Cardiac muscle cell (in vitro differentiated cells and primary cell): ENCODE measurements around the gene CACNB3. TPM values are rescaled to one million over a fixed set of nuclear protein-coding genes. Genes with fewer than 3 reads are reported as not detected.
A peak's percentile ranks its signal among the peaks of the same experiment; 100 is the strongest.

Experiments
- DNase-seq, 2 donors: peaks; one replicate each; pipeline versions ENCODE4 v3.0.0 to v3.0.0-alpha.2; 2010 to 2017; ENCODE audit warnings: low read depth in 1 of 2, low spot score in 1 of 2
- H3K27ac ChIP-seq: fragments of 200-600 bp; sonication (generic); 2 replicates; pipeline ENCODE4 v1.5.1; 2016
- H3K27me3 ChIP-seq: fragments of 200-600 bp; sonication (generic); 2 replicates; pipeline ENCODE4 v1.6.0; 2016; ENCODE audit warnings: control low read depth
- H3K36me3 ChIP-seq: fragments of 200-600 bp; sonication (generic); 2 replicates; pipeline ENCODE4 v1.5.1; 2016; ENCODE audit warnings: control low read depth
- H3K4me1 ChIP-seq: fragments of 200-600 bp; sonication (generic); 2 replicates; pipeline ENCODE4 v1.8.1; 2017; ENCODE audit warnings: low read depth, mild to moderate bottlenecking, mixed run types
- H3K4me3 ChIP-seq: fragments of 200-600 bp; sonication (generic); 2 replicates; pipeline ENCODE4 v1.5.1; 2016; ENCODE audit warnings: mild to moderate bottlenecking
- H3K9me3 ChIP-seq: fragments of 200-600 bp; sonication (generic); 2 replicates; pipeline ENCODE4 v1.5.1; 2017; ENCODE audit warnings: low read depth, mild to moderate bottlenecking, control low read depth
- polyA plus RNA-seq: library from polyadenylated mRNA; unstranded; fragments of >200 nt; fragmentation: Nextera tagmentation; extraction: Ambion mirVana; gene quantifications from 2 replicates; pipeline ENCODE4 v1.2.1, GENCODE V29; 2016
- total RNA-seq: library from RNA; depleted of rRNA; stranded (reverse); fragments of >200 nt; gene quantifications from 2 replicates; pipeline ENCODE4 v1.2.3, GENCODE V29; 2016
- TF ChIP-seq, protein P1 (sequence below): IDR thresholded peaks from 2 replicates; pipeline ENCODE4 v1.5.1; 2012; ENCODE audit warnings: low read depth, mild to moderate bottlenecking, low read length

Gene CACNB3
- total and polyA plus RNA-seq, 2 experiments from 2014 or later = 20.0 to 21.9 TPM

DNA sequence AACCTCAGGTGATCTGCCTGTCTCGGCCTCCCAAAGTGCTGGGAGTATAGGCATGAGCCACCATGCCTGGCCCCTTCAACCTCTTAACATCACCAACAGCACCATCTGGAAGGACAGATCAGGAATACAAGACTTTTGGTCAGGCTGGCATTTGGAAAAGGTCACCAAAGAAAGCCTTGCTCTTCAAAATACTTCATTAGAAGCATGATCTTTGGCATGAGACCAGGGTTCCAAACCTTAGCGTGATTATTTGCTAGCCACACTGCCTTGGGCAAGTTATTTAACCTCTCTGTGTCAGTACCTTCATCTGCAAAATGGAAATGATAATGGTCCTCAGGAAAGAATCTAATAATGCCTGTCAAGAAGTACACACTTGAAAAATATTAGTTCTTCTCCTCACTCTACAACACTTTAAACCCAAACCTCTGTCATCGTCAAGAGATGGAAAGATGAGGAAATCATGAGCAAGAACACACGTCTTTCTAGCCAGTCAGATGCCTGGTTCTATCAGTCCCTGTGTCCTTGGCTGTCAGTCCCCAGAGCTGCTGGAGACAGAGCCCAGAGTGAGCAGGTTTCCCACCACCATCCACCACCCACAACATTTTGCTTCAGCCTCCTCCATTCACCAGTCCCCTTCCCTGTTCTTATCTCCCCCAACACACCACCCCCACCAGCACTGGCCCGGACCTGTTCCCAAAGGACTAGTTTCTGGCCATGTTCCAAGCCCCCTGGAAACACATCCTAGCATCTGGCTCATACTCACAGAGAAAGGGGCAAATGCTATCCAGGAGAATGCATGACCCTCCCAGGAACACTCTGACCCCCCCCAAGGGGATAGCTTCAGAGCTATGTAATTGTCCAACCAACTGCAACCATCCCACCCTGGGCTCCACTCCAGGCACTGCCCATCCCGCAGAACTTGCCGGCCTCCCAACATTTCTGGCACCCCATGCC, 31.4 kb upstream of the CACNB3 start:
- DNase-seq = peak; percentile 63 to 78
- Histone ChIP-seq H3K36me3 (no peaks in the 10 kb centered on the region), H3K9me3 (no peaks in the 10 kb centered on the region), H3K4me3 (peak overlapping the region; percentile 82), H3K27ac (peak overlapping the region; percentile 75), H3K4me1 (peaks cover 20% of the 10 kb centered on the region), H3K27me3 (no peaks in the 10 kb centered on the region)
- TF ChIP-seq, protein P1, sequence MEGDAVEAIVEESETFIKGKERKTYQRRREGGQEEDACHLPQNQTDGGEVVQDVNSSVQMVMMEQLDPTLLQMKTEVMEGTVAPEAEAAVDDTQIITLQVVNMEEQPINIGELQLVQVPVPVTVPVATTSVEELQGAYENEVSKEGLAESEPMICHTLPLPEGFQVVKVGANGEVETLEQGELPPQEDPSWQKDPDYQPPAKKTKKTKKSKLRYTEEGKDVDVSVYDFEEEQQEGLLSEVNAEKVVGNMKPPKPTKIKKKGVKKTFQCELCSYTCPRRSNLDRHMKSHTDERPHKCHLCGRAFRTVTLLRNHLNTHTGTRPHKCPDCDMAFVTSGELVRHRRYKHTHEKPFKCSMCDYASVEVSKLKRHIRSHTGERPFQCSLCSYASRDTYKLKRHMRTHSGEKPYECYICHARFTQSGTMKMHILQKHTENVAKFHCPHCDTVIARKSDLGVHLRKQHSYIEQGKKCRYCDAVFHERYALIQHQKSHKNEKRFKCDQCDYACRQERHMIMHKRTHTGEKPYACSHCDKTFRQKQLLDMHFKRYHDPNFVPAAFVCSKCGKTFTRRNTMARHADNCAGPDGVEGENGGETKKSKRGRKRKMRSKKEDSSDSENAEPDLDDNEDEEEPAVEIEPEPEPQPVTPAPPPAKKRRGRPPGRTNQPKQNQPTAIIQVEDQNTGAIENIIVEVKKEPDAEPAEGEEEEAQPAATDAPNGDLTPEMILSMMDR = no peak

DNA sequence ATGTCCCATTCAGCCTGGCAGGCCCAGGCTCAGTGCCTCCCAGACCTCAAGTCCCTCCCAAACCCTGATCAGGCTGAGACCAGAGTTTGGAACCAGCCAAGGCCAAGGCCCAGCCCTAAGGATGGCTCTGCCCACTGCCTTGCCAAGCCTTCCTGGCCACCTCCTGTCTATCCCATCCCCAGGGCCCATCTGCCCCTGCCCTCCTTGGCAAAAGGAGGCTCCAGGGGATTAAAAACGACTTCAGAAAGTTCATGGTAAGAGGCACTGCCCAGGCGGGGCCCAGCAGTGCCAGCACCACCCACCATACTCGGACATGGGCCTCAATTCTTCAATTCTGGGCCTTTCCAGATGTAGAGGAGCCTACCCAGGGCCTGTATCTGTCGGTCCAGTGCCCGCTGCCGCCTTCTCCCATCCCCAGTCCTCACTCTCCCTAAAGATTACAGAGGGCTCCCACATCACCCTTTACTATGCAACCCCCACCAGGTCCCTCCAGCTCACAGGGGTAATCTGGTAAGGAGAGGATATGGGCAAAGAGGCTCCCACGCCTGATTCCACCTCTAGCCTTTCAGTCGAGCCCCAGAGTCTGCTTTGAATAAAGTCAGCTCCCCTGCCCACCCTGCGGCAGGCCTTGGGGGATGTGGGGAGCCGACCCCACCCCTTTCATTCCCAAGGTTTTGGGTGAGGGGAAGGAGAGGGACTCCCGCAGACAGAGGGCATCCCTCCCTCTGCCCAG, 30.3 kb upstream of the CACNB3 start:
- TF ChIP-seq, protein P1 = no peak
- no peak for DNase-seq

DNA sequence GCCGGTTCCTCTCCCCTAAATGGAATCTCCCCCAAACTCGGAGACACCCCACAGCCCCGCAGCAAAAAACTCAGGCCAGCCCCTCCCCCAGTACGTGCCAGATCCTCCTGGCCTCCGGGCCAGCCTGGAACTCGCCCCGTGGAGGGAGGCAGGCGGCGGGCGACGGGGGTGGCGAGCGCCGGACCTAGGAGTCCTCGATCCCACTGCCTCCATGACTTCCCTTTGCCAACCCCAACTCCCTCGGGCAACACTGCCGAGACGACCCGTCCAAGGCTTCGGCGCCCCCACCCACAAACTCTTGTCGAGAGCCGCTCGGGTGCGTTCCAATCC, 29.8 kb upstream of the CACNB3 start:
- Histone ChIP-seq H3K4me3 (peak overlapping the region; percentile 82), H3K27ac (peak overlapping the region; percentile 75), H3K27me3 (no peaks in the 10 kb centered on the region), H3K4me1 (peaks cover 18% of the 10 kb centered on the region), H3K9me3 (no peaks in the 10 kb centered on the region), H3K36me3 (no peaks in the 10 kb centered on the region)
- TF ChIP-seq, protein P1 = no peak
- DNase-seq = no peak

More for the DNA sequence above, 30.3 kb upstream of the CACNB3 start:
- Histone ChIP-seq H3K9me3 (no peaks in the 10 kb centered on the region), H3K4me1 (peaks cover 18% of the 10 kb centered on the region), H3K27ac (peak overlapping the region; percentile 75), H3K27me3 (no peaks in the 10 kb centered on the region), H3K4me3 (peak overlapping the region; percentile 82), H3K36me3 (no peaks in the 10 kb centered on the region)

DNA sequence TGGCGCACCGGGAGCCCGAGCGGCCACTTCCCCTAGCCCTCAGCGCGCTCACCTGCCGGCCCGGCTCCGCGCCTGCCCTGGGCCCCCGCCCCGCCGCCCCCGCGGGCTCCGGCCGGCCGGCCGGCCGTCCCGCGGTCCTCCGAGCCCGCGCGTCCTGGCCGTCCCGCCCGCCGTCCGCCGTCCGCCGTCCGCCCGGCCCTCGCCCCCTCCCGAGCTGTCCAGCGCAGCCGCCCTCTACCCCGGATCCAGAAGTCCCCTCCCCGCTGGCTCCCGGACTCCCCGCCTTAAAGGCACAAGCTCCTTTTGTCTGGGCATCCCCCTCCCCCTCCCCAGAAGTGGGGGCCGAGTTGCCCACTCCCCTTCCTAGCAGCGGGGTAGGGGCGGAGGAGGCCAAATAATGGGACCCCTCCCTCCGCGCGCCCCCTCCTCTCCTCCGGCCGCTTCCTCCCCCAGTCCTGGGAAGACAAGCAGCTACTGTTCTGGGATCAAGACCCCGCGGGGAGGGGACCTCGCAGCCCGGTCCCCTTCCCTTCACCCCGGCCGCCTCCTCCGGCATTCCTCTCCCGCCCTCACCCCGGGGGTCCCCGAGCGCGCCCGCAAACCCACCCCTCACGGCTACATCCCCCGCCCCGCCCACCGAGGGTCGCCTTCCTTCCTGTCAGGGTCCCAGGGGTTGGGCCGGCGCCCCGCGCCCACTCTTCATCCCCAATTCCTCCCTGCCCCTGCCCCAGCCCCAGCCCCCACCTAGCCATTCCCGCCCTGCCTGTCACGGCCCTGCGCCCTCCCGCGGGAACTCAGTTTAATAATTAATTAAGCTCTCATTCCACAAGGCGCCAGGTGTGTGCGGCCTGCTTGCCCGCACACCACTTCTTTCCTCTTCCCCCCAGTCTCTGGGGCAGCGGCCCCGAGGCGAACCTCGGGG, 29.2 kb upstream of the CACNB3 start, which contains the start of gene ADCY6:
ADCY6 (minus strand) TSS at position 236 of the 922 bp plus-strand sequence. CDS start 5,655 bp downstream, outside the sequence.
- Histone ChIP-seq H3K27me3 (no peaks in the 10 kb centered on the region), H3K36me3 (no peaks in the 10 kb centered on the region), H3K9me3 (no peaks in the 10 kb centered on the region), H3K27ac (peak within 1 kb of the TSS; percentile 75), H3K4me3 (peak within 1 kb of the TSS; percentile 82), H3K4me1 (peaks cover 18% of the 10 kb centered on the region)
- TF ChIP-seq, protein P1 = no peak
- peak; percentile 78 to 88 for DNase-seq

DNA sequence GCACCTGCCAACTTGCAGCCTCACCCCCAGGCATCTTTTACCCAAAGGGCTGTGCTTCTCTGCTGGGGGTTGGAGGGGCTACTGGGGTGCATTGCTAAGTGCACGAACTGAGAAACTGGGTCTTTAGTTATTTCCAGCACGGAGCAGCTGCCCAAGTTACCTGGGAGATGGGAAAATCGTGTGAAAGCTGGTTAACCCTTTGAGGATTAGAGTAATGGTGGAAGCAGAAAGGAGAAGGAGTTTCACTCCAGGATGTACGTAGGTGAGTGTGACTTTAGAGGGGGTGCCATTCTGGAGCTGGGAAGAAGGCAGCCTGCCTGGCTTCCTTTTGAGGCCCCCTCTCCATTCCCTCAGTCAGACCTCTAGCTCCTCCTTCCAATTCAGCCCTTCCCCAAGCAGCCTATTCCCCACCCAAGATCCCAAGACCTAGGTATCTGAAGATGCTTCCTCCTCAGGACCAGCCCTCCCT, 28.4 kb upstream of the CACNB3 start:
- Histone ChIP-seq H3K27me3 (no peaks in the 10 kb centered on the region), H3K27ac (peak overlapping the region; percentile 41), H3K4me1 (peaks cover 18% of the 10 kb centered on the region), H3K36me3 (no peaks in the 10 kb centered on the region), H3K9me3 (no peaks in the 10 kb centered on the region), H3K4me3 (peak overlapping the region; percentile 82)
- TF ChIP-seq, protein P1 = no peak
- DNase-seq = no peak
